IPS-NIHi7 (cell line): Measurements from ENCODE around the gene STK36.

ENCODE experiments used
- DNase-seq: peaks from one replicate; pipeline ENCODE4 v3.0.0; 2012; ENCODE audit warnings: mixed read lengths; ENCODE audit errors: extremely low spot score

STK36 gene

GRCh38 chr2:218745559-218746469, 73.9 kb downstream of the STK36 start:
- no peak for DNase-seq

GRCh38 chr2:218746470-218746795, 74.5 kb downstream of the STK36 start:
- no peak for DNase-seq

- DNase-seq: no peak
These were observed 75.1 kb downstream of the STK36 start for GRCh38 chr2:218746960-218747359.

- DNase-seq: no peak
These were observed 77.0 kb downstream of the STK36 start for GRCh38 chr2:218748741-218749441.
